HEK293 (cell line): ENCODE measurements around the gene CRYAB.
"Not testable (repeated sequence)": the region's sequence is repeated elsewhere in the genome, so short reads cannot be mapped to it uniquely, and the experiment has no call there.

Experiments
- CTCF ChIA-PET: fragments of 350-600 bp; formaldehyde crosslinking; extraction: SDS; loops from one replicate; lab custom pipeline; 2021; ENCODE audit warnings: antibody characterized with exemption; lab: Yijun Ruan, JAX
- POLR2A ChIA-PET: fragments of 300-600 bp; formaldehyde crosslinking; extraction: SDS; loops from one replicate; lab custom pipeline; 2020; ENCODE audit warnings: antibody characterized with exemption, inconsistent platforms; lab: Yijun Ruan, JAX
- H3K27ac ChIP-seq: fragments of 200-500 bp; sonication (Bioruptor generic); 2 replicates; pipeline ENCODE4 v1.5.1; 2014; ENCODE audit warnings: low read depth, low read length, control low read depth, inconsistent platforms; ENCODE audit errors: extremely low read depth
- H3K36me3 ChIP-seq, 2 experiments: fragments of 200-500 bp in 1 of 2; sonication (Bioruptor generic) in 1 of 2; 1 replicate in 1 of 2; 2 replicates in 1 of 2; pipeline ENCODE4 v1.5.1; 2014 to 2017; ENCODE audit warnings: inconsistent platforms in 2 of 2, low read length in 2 of 2; ENCODE audit not compliant: control insufficient read depth in 2 of 2, insufficient read depth in 1 of 2
- H3K4me1 ChIP-seq: fragments of 200-500 bp; sonication (Bioruptor generic); 2 replicates; pipeline ENCODE4 v1.5.1; 2014; ENCODE audit warnings: mild to moderate bottlenecking, low read length, inconsistent platforms; ENCODE audit not compliant: control insufficient read depth, insufficient read depth
- H3K4me3 ChIP-seq: 2 replicates; pipeline ENCODE4 v1.5.1; 2011; ENCODE audit warnings: low read depth, mild to moderate bottlenecking, control low read depth, low read length, moderate library complexity
- H3K9me3 ChIP-seq: fragments of 200-500 bp; sonication (Bioruptor generic); 2 replicates; pipeline ENCODE4 v1.5.1; 2014; ENCODE audit warnings: low read depth, low read length, inconsistent platforms; ENCODE audit not compliant: control insufficient read depth, insufficient read depth
- BCL6B ChIP-seq: fragments of 450-650 bp; formaldehyde crosslinking; IDR thresholded peaks from 2 replicates; pipeline ENCODE4 v1.5.1; 2017; ENCODE audit warnings: missing biosample characterization, missing genetic modification characterization
- FEZF1 ChIP-seq: fragments of 450-650 bp; formaldehyde crosslinking; IDR thresholded peaks from 2 replicates; pipeline ENCODE4 v1.5.1; 2016; ENCODE audit warnings: missing biosample characterization, missing genetic modification characterization
- GLI4 ChIP-seq: fragments of 450-650 bp; formaldehyde crosslinking; IDR thresholded peaks from 2 replicates; pipeline ENCODE4 v1.5.1; 2016; ENCODE audit warnings: missing biosample characterization, missing genetic modification characterization
- HOXC10 ChIP-seq: sonication (generic); formaldehyde crosslinking; IDR thresholded peaks from 2 replicates; pipeline ENCODE4 v1.8.1; 2023; ENCODE audit warnings: mild to moderate bottlenecking, missing genetic modification reagents
- PRDM1 ChIP-seq: fragments of 450-650 bp; formaldehyde crosslinking; IDR thresholded peaks from 2 replicates; pipeline ENCODE4; 2016; ENCODE audit warnings: missing biosample characterization, missing genetic modification characterization
- SP3 ChIP-seq: fragments of 450-650 bp; formaldehyde crosslinking; IDR thresholded peaks from 2 replicates; pipeline ENCODE4 v1.5.1; 2016; ENCODE audit warnings: missing biosample characterization, missing genetic modification characterization
- YY2 ChIP-seq: fragments of 450-650 bp; formaldehyde crosslinking; IDR thresholded peaks from 2 replicates; pipeline ENCODE4 v1.5.1; 2016; ENCODE audit warnings: missing biosample characterization, missing genetic modification characterization
- ZBTB26 ChIP-seq: fragments of 450-650 bp; formaldehyde crosslinking; optimal IDR thresholded peaks from 2 replicates; pipeline ENCODE3; 2016; ENCODE audit warnings: missing biosample characterization, mild to moderate bottlenecking, missing genetic modification characterization
- ZFHX2 ChIP-seq: fragments of 450-650 bp; formaldehyde crosslinking; conservative IDR thresholded peaks from 2 replicates; pipeline ENCODE4 v1.5.1; 2016; ENCODE audit warnings: missing biosample characterization, missing genetic modification characterization
- ZFP41 ChIP-seq: fragments of 450-650 bp; formaldehyde crosslinking; IDR thresholded peaks from 2 replicates; pipeline ENCODE4 v1.5.1; 2016; ENCODE audit warnings: missing biosample characterization, missing genetic modification characterization, borderline replicate concordance
- ZNF19 ChIP-seq: fragments of 450-650 bp; formaldehyde crosslinking; IDR thresholded peaks from 2 replicates; pipeline ENCODE4; 2016; ENCODE audit warnings: missing biosample characterization, missing genetic modification characterization, low read depth
- ZNF211 ChIP-seq: fragments of 450-650 bp; formaldehyde crosslinking; IDR thresholded peaks from 2 replicates; pipeline ENCODE4 v1.5.1; 2016; ENCODE audit warnings: low read depth, missing biosample characterization, missing genetic modification characterization
- ZNF354C ChIP-seq: fragments of 450-650 bp; formaldehyde crosslinking; IDR thresholded peaks from 2 replicates; pipeline ENCODE4 v1.5.1; 2016; ENCODE audit warnings: missing biosample characterization, missing genetic modification characterization, low read depth, borderline replicate concordance
- ZNF366 ChIP-seq: fragments of 450-650 bp; formaldehyde crosslinking; conservative IDR thresholded peaks from 2 replicates; pipeline ENCODE4 v1.5.1; 2016; ENCODE audit warnings: missing biosample characterization, missing genetic modification characterization
- ZNF394 ChIP-seq: fragments of 450-650 bp; formaldehyde crosslinking; IDR thresholded peaks from 2 replicates; pipeline ENCODE4 v1.5.1; 2016; ENCODE audit warnings: missing biosample characterization, missing genetic modification characterization, mild to moderate bottlenecking, moderate library complexity, borderline replicate concordance
- ZNF513 ChIP-seq: fragments of 450-650 bp; IDR thresholded peaks from 2 replicates; pipeline ENCODE4 v1.5.1; 2018; ENCODE audit warnings: missing biosample characterization, missing genetic modification characterization
- ZNF514 ChIP-seq: fragments of 450-650 bp; formaldehyde crosslinking; IDR thresholded peaks from 2 replicates; pipeline ENCODE4 v1.5.1; 2016; ENCODE audit warnings: missing biosample characterization, missing genetic modification characterization
- ZNF544 ChIP-seq: fragments of 450-650 bp; formaldehyde crosslinking; IDR thresholded peaks from 2 replicates; pipeline ENCODE4 v1.5.0; 2017; ENCODE audit warnings: missing biosample characterization, missing genetic modification characterization
- ZNF548 ChIP-seq: fragments of 450-650 bp; formaldehyde crosslinking; IDR thresholded peaks from 2 replicates; pipeline ENCODE4 v1.5.1; 2016; ENCODE audit warnings: missing biosample characterization, missing genetic modification characterization
- ZNF645 ChIP-seq: fragments of 450-650 bp; formaldehyde crosslinking; IDR thresholded peaks from 2 replicates; pipeline ENCODE4; 2016; ENCODE audit warnings: missing biosample characterization, missing genetic modification characterization
- ZNF701 ChIP-seq: fragments of 450-650 bp; formaldehyde crosslinking; IDR thresholded peaks from 2 replicates; pipeline ENCODE4 v1.5.1; 2016; ENCODE audit warnings: missing biosample characterization, missing genetic modification characterization
- ZNF777 ChIP-seq: fragments of 450-650 bp; formaldehyde crosslinking; IDR thresholded peaks from 2 replicates; pipeline ENCODE4 v1.5.1; 2017; ENCODE audit warnings: missing biosample characterization, missing genetic modification characterization, borderline replicate concordance
- ZNF830 ChIP-seq: fragments of 450-650 bp; IDR thresholded peaks from 2 replicates; pipeline ENCODE4 v1.5.0; 2018; ENCODE audit warnings: missing biosample characterization, missing genetic modification characterization, low read depth, mild to moderate bottlenecking, moderate library complexity

The CRYAB gene

GRCh38 chr11:111933872-111934271 lies 22.3 kb upstream of the CRYAB start (continued):
- no peak for TF ChIP-seq ZNF513 (tag by site-specific recombination)
- TF ChIP-seq ZNF514, result no peak
- no peak for TF ChIP-seq ZNF777 (tag by site-specific recombination)
- no peak for TF ChIP-seq YY2 (tag by site-specific recombination)
- no peak for TF ChIP-seq ZFP41 (tag by site-specific recombination)
- no peak for TF ChIP-seq ZNF544 (tag by site-specific recombination)
- TF ChIP-seq ZNF211 (tag by site-specific recombination), result no peak
- TF ChIP-seq ZFHX2 (tag by site-specific recombination), result no peak
- TF ChIP-seq ZNF394 (tag by site-specific recombination), result no peak
- TF ChIP-seq HOXC10 (CRISPR knock-in tag), result no peak
- TF ChIP-seq SP3 (tag by site-specific recombination), result no peak
- TF ChIP-seq ZNF366 (tag by site-specific recombination), result no peak
- no peak for TF ChIP-seq FEZF1
- TF ChIP-seq ZNF548 (tag by site-specific recombination), result no peak

GRCh38 chr11:111933176-111933575 lies 21.6 kb upstream of the CRYAB start:
- H3K36me3 ChIP-seq, H3K4me1 ChIP-seq, H3K4me3 ChIP-seq, POLR2A ChIA-PET, H3K27ac ChIP-seq, H3K9me3 ChIP-seq: not testable (repeated sequence)
- CTCF ChIA-PET, result interaction anchor here (0.6 to 8.5 kb wide), 3 partner anchors 10 to 1759 kb away, joined by 3 to 166 read pairs (median 3); no protein-coding TSS in a partner anchor

GRCh38 chr11:111932611-111932950 lies 21.0 kb upstream of the CRYAB start:
- no peak overlapping the region for H3K4me3 ChIP-seq
- H3K9me3 ChIP-seq, result no peaks in the 10 kb centered on the region
- TF ChIP-seq ZNF19 (tag by site-specific recombination) (no peak), PRDM1 (tag by site-specific recombination) (no peak)
- TF ChIP-seq, all 188 proteins: peak for 0
- Histone ChIP-seq H3K36me3 (no peaks in the 10 kb centered on the region), H3K4me1 (no peaks in the 10 kb centered on the region), H3K27ac (no peak overlapping the region)
- ChIA-PET CTCF (interaction anchor here (1.3 to 8.5 kb wide), 8 partner anchors 11 to 63 kb away, joined by 3 to 166 read pairs (median 4); no protein-coding TSS in a partner anchor), POLR2A (interaction anchor here (1.3 kb wide), 1 partner anchor 46 kb away, joined by 4 read pairs; no protein-coding TSS in a partner anchor)

GRCh38 chr11:111930472-111930871 lies 18.9 kb upstream of the CRYAB start:
- POLR2A ChIA-PET, result no interaction called here
- no peak for TF ChIP-seq BCL6B (tag by site-specific recombination)
- TF ChIP-seq ZNF777 (tag by site-specific recombination), result no peak
- TF ChIP-seq ZNF645 (tag by site-specific recombination), result no peak
- TF ChIP-seq ZBTB26, result no peak
- TF ChIP-seq GLI4 (tag by site-specific recombination), result no peak
- no peak for TF ChIP-seq ZNF701 (tag by site-specific recombination)
- no peak for TF ChIP-seq FEZF1
- no peak for TF ChIP-seq ZNF354C (tag by site-specific recombination)
- TF ChIP-seq ZNF830 (tag by site-specific recombination), result no peak
- H3K4me3 ChIP-seq, result no peak overlapping the region
- H3K4me1 ChIP-seq, result no peaks in the 10 kb centered on the region
- no peaks in the 10 kb centered on the region for H3K9me3 ChIP-seq
- H3K36me3 ChIP-seq, result no peaks in the 10 kb centered on the region
- no peak overlapping the region for H3K27ac ChIP-seq
- CTCF ChIA-PET, result interaction anchor here (0.7 to 8.5 kb wide), 8 partner anchors 9 to 364 kb away, joined by 3 to 166 read pairs (median 6); partner anchors contain the start of gene ALG9
